Measurements from ENCODE around the gene CIZ1. TPM values are rescaled to one million over a fixed set of nuclear protein-coding genes. Genes with fewer than 3 reads are reported as not detected.

The CIZ1 gene
- total and polyA plus RNA-seq, 2 of the 13 experiments (the other 11 are each of a cell fraction or from before 2014, with no cell fraction given): 30.6 to 50.3 TPM

GRCh38 chr9:128203024-128203706 lies 11.8 kb upstream of the CIZ1 start, which contains the start of gene DNM1 (continued):
- TF ChIP-seq PRDM4 (CRISPR knock-in tag; IDR thresholded peaks at IDR 0.05; ENCODE audit: borderline replicate concordance) (no peak), HNRNPUL1 (IDR thresholded peaks at IDR 0.05; ENCODE audit: low read depth, low read length) (no peak), ZNF253 (CRISPR knock-in tag; IDR thresholded peaks at IDR 0.05; ENCODE audit: borderline replicate concordance) (no peak), ZBTB14 (CRISPR knock-in tag; IDR thresholded peaks at IDR 0.05) (no peak), CHD4 (IDR thresholded peaks at IDR 0.05; ENCODE audit: borderline replicate concordance, low read length) (no peak), ZSCAN5A (CRISPR knock-in tag; IDR thresholded peaks at IDR 0.05; ENCODE audit: borderline replicate concordance) (no peak), SRSF1 (optimal IDR thresholded peaks at IDR 0.05; ENCODE audit: low read depth, low read length) (no peak), ZNF549 (CRISPR knock-in tag; IDR thresholded peaks at IDR 0.05) (no peak), MEIS1 (CRISPR knock-in tag; IDR thresholded peaks at IDR 0.05; ENCODE audit: borderline replicate concordance) (no peak), CC2D1A (CRISPR knock-in tag; IDR thresholded peaks at IDR 0.05) (no peak), ZBTB7A (CRISPR knock-in tag; IDR thresholded peaks at IDR 0.05) (no peak), ZNF468 (CRISPR knock-in tag; IDR thresholded peaks at IDR 0.05) (no peak), SMYD3 (CRISPR knock-in tag; IDR thresholded peaks at IDR 0.05) (no peak), ZSCAN9 (CRISPR knock-in tag; IDR thresholded peaks at IDR 0.05; ENCODE audit: borderline replicate concordance) (no peak), SAP130 (CRISPR knock-in tag; IDR thresholded peaks at IDR 0.05; ENCODE audit: low read depth) (peak; percentile 46; the same call in 1 of the 2 replicates), KLF6 (CRISPR knock-in tag; IDR thresholded peaks at IDR 0.05) (no peak), ZNF292 (CRISPR knock-in tag; IDR thresholded peaks at IDR 0.05; ENCODE audit: borderline replicate concordance, low read depth) (no peak), ZNF597 (CRISPR knock-in tag; IDR thresholded peaks at IDR 0.05) (no peak), ZNF30 (CRISPR knock-in tag; IDR thresholded peaks at IDR 0.05) (no peak), HOMEZ (CRISPR knock-in tag; IDR thresholded peaks at IDR 0.05; ENCODE audit: low read depth) (no peak), ZIK1 (CRISPR knock-in tag; IDR thresholded peaks at IDR 0.05; ENCODE audit: borderline replicate concordance, low read depth) (no peak), NR2C2 (CRISPR knock-in tag; IDR thresholded peaks at IDR 0.05; ENCODE audit: borderline replicate concordance) (peak; percentile 74), ZNF747 (CRISPR knock-in tag; IDR thresholded peaks at IDR 0.05; ENCODE audit: borderline replicate concordance) (no peak)

Measured in HepG2 (cell line).